ENCODE data around the gene SLCO1A2.
"Not testable (repeated sequence)": the region's sequence is repeated elsewhere in the genome, so short reads cannot be mapped to it uniquely, and the experiment has no call there.

Gene SLCO1A2

GRCh38 chr12:21369141-21369980, 34.6 kb upstream of the SLCO1A2 start:
- no peak overlapping the region for H3K4me3 ChIP-seq (replicated peaks; ENCODE audit: low read depth, low read length)
- DNase-seq (ENCODE audit: low read depth) = no peak
- TF ChIP-seq, protein P1, sequence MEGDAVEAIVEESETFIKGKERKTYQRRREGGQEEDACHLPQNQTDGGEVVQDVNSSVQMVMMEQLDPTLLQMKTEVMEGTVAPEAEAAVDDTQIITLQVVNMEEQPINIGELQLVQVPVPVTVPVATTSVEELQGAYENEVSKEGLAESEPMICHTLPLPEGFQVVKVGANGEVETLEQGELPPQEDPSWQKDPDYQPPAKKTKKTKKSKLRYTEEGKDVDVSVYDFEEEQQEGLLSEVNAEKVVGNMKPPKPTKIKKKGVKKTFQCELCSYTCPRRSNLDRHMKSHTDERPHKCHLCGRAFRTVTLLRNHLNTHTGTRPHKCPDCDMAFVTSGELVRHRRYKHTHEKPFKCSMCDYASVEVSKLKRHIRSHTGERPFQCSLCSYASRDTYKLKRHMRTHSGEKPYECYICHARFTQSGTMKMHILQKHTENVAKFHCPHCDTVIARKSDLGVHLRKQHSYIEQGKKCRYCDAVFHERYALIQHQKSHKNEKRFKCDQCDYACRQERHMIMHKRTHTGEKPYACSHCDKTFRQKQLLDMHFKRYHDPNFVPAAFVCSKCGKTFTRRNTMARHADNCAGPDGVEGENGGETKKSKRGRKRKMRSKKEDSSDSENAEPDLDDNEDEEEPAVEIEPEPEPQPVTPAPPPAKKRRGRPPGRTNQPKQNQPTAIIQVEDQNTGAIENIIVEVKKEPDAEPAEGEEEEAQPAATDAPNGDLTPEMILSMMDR (IDR thresholded peaks at IDR 0.05; ENCODE audit: low read length, missing control alignments) = no peak

DNA sequence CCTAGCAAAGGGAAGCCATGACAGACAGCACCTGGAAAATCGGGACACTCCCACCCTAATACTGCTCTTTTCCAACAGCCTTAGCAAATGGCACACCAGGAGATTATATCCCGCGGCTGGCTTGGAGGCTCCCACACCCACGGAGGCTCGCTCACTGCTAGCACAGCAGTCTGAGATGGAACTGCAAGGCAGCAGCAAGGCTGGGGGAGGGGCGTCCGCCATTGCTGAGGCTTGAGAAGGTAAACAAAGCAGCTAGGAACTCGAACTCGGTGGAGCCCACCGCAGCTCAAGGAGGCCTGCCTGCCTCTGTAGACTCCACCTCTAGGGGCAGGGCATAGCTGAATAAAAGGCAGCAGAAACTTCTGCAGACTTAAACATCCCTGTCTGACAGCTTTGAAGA, 25.9 kb upstream of the SLCO1A2 start:
- H3K4me3 ChIP-seq (replicated peaks; ENCODE audit: low read depth, low read length); DNase-seq (ENCODE audit: low read depth): not testable (repeated sequence)

GRCh38 chr12:21354641-21355040, 19.9 kb upstream of the SLCO1A2 start:
- TF ChIP-seq, protein P1 (IDR thresholded peaks at IDR 0.05; ENCODE audit: low read length, missing control alignments) = no peak
- DNase-seq (ENCODE audit: low read depth) = no peak
- H3K4me3 ChIP-seq (replicated peaks; ENCODE audit: low read depth, low read length) = no peak overlapping the region

- TF ChIP-seq, protein P1 (IDR thresholded peaks at IDR 0.05; ENCODE audit: low read length, missing control alignments) = no peak
- no peak overlapping the region for H3K4me3 ChIP-seq (replicated peaks; ENCODE audit: low read depth, low read length)
- no peak for DNase-seq (ENCODE audit: low read depth)
These were observed 19.2 kb upstream of the SLCO1A2 start for GRCh38 chr12:21353948-21354347.

DNA sequence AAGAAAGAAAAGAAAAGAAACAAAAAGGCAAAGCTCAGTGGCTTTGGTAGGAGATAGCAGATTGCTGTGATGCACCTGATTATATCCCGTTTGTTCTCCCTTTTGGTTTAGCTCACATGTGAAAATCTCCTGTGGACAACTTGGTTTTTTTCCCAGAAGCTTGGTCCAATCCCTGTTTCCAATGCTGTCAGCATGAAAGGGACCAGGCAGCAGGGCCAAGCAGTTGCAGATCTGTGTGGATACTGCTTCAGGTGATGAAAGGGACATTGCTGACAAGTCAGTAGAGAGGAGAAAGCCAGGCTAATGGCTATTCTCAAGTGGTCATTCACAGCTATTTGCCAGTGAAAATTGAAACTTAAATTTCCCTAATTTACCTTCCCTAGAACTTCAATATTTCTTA, 18.8 kb upstream of the SLCO1A2 start:
- no peak for DNase-seq (ENCODE audit: low read depth)
- TF ChIP-seq, protein P1 (IDR thresholded peaks at IDR 0.05; ENCODE audit: low read length, missing control alignments) = no peak
- H3K4me3 ChIP-seq (replicated peaks; ENCODE audit: low read depth, low read length) = no peak overlapping the region

GRCh38 chr12:21350975-21351374, 16.3 kb upstream of the SLCO1A2 start:
- no peak overlapping the region for H3K4me3 ChIP-seq (replicated peaks; ENCODE audit: low read depth, low read length)
- TF ChIP-seq, protein P1 (IDR thresholded peaks at IDR 0.05; ENCODE audit: low read length, missing control alignments) = no peak

DNA sequence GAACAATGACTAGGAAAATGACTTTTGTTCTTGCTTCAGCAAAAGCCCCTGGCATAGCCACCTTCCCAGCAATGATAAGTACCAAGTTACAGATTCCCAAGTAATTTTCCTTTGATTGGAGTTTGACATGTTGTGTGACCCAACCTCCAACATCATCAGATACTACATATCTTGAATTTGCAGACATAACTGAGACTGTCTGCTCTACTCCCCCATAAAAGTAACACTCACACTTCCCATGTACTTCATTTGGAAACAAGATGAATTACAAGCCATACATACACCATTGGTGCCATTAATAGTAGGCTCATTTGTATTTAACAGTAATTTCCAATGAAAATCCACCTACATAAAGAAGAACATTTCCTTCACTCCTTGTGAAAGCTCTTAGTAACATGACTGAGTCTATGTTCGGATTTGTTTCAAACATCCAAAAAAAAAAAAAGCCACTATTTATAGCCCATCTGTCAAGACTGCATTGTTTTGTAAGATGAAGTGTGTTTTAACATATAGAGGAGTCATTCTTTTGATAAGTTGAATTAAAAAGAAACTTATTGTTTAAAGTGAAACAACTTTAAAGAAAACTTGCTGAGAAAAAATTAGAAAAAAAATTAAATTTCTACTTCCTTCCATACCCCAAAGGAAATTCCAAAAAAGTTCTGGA, 12.0 kb upstream of the SLCO1A2 start:
- no peak for DNase-seq (ENCODE audit: low read depth)
- no peak overlapping the region for H3K4me3 ChIP-seq (replicated peaks; ENCODE audit: low read depth, low read length)
- TF ChIP-seq, protein P1 (IDR thresholded peaks at IDR 0.05; ENCODE audit: low read length, missing control alignments) = no peak

More at GRCh38 chr12:21350975-21351374, 16.3 kb upstream of the SLCO1A2 start:
- DNase-seq (ENCODE audit: low read depth) = no peak

Data from fibroblast of pulmonary artery (primary cell).